T47D (cell line): ENCODE data around the gene NPBWR2.
"Not testable (repeated sequence)": the region's sequence is repeated elsewhere in the genome, so short reads cannot be mapped to it uniquely, and the experiment has no call there.

Experiments
- DNase-seq, 2 experiments: peaks; one replicate each; pipeline versions ENCODE4 v3.0.0 to v3.0.0-alpha.2; 2011 to 2012; ENCODE audit warnings: low read depth in 1 of 2, low spot score in 1 of 2
- JUND ChIP-seq: IDR thresholded peaks from 2 replicates; pipeline ENCODE4 v1.6.1; 2012; ENCODE audit warnings: low read depth
- in situ Hi-C: cut with HindIII; loops from 2 replicates; pipeline ENCODE4 v1.10.0; 2016; ENCODE audit warnings: low sequenced_read_pairs, low pct_unique_long_range_greater_than_20kb

NPBWR2 gene

GRCh38 chr20:64121586-64121985 is 14.2 kb upstream of the NPBWR2 start:
- no peak for DNase-seq
- no peak for TF ChIP-seq JUND
- in situ Hi-C loops: no loop called here

DNA sequence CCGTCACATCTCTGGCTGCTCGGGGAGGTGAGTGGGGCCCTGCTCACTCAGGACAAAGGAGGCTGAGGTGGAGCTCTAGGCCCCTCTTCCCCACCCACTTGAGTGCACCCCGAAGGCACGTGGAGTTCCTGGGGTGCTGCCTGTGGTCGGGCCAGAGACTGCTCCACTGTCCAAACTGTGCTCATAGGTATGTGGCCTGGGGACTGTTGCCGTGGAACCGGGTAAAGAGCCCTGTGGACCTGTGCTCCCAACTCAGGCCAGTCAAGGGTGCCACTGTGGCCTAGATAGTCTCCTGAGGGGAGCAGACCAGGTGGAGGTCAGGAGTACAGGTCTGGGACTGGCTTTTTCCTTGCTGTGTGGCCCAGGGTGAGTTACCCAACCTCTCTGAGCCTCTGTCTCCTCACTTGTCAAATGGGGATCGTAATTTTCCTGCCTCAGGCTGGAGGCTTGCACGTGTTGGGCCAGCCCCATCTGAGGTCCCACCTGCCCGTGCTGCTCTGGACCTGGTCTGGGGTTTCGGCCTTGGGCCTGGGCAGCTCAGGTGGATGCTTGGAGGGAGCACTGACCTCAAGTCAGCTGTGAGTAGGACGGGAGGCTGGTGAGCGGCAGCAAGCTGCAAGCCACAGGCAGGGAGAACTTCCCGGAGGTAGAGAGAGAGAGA is 12.4 kb upstream of the NPBWR2 start:
- DNase-seq: no peak
- in situ Hi-C loops: no loop called here
- no peak for TF ChIP-seq JUND

DNA sequence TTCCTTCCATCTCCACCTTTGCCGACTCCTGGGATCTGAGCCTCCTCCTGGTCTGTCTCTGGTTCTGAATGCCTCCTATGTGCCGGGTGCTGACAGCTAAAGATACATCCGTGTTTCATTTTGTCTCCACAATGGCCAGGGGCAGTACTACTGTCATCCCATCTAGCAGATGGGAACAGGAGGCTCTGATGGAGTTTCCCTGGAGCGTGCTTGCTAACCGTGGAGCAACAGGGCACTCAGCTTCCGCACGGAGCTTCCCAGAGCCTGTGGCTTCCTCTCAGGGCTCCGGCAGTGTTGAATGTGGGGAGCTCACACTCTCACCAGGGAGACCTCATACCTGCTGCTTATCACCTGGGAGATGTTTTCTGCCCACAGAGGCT is 11.9 kb upstream of the NPBWR2 start:
- in situ Hi-C loops: no loop called here

GRCh38 chr20:64117432-64117777 is 10.0 kb upstream of the NPBWR2 start:
- in situ Hi-C loops, DNase-seq: not testable (repeated sequence)

More for the DNA sequence above, 11.9 kb upstream of the NPBWR2 start:
- no peak for DNase-seq
- no peak for TF ChIP-seq JUND

GRCh38 chr20:64116541-64117431 is 9.4 kb upstream of the NPBWR2 start:
- in situ Hi-C loops: no loop called here
- TF ChIP-seq JUND: no peak
- DNase-seq: no peak

GRCh38 chr20:64116016-64116415 is 8.7 kb upstream of the NPBWR2 start:
- DNase-seq: no peak
- in situ Hi-C loops: no loop called here
- TF ChIP-seq JUND: no peak

DNA sequence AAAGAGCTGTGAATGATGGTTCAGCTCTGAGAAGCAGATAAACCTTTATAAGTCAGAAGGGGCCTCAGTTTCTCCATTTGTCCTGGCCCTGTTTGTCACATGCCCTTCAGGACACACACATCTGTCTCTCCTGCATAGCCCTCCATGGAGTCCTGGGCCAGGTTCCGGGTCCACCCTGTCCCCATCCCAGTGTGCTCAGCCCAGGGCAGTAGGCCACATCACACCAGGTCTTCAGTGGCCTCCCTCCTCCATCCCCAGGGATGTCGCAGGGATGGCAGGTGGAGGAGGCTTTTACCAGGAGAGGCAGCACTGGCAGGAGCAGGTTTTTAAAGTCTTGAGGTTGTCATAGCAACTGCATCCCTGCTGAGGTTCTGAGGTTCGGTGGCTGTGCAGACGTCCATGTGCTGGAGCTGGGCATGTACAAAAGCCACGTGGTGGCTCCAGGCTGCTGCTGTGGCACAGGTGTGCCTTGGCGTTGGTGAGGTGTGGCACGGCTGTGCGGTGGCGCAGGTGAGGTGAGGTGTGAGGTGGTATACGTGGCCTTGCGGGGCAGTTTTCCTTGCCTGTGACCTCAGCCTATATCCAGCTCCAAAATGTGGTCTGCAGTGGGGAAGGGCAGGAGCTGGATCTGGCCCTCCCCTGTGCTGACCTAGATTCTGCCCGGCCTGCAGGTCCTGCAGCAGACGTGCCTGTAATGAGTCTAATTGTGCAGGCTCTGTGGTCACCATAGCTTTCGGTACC is 8.0 kb upstream of the NPBWR2 start:
- TF ChIP-seq JUND: no peak
- in situ Hi-C loops: no loop called here
- no peak for DNase-seq

GRCh38 chr20:64114356-64114971 is 7.1 kb upstream of the NPBWR2 start:
- no peak for DNase-seq
- TF ChIP-seq JUND: no peak
- in situ Hi-C loops: no loop called here

DNA sequence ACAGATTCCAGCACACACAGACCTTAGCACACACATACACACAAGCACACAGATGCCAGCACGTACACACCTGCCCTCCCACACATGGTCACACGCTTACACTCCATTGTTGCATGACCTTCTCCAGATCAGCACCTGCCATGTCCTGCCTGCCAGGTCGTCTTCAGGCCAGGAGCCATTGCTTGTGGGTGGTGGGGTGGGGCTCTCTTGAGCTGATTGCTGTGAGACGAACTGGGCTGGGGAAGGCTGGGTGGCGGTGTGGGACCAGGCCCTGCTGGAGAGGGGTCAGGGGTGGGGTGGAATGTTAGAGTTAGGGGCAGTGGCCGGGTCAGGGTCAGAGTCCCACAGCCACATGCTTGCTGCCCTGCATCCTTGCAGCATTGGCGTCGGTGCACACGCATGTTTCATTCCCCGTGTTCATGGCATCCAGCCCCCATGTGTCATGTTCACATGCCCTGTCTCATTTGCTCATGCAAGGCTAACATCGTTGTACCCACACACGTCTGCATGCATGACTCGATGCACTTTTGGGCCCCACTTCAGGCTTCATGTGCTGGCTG is 6.5 kb upstream of the NPBWR2 start:
- no peak for DNase-seq
- in situ Hi-C loops: no loop called here
- TF ChIP-seq JUND: no peak

GRCh38 chr20:64113444-64113775 is 6.0 kb upstream of the NPBWR2 start:
- TF ChIP-seq JUND: no peak
- in situ Hi-C loops: no loop called here
- no peak for DNase-seq

- DNase-seq: no peak
- no peak for TF ChIP-seq JUND
- in situ Hi-C loops: no loop called here
Measured at GRCh38 chr20:64112691-64113443, 5.5 kb upstream of the NPBWR2 start.
